ENCODE measurements around the gene SRRM1. TPM values are rescaled to one million over a fixed set of nuclear protein-coding genes. Genes with fewer than 3 reads are reported as not detected.

Gene SRRM1
- total RNA-seq, 1 donor: 50.7 TPM

GRCh38 chr1:24600551-24600950 is 42.6 kb upstream of the SRRM1 start:
- no peak for DNase-seq (ENCODE audit: insufficient read length, low spot score, missing footprints)

GRCh38 chr1:24605534-24606295 is 37.4 kb upstream of the SRRM1 start:
- DNase-seq (ENCODE audit: insufficient read length, low spot score, missing footprints): no peak
- no peaks in the 10 kb centered on the region for H3K79me2 ChIP-seq (ENCODE audit: insufficient read depth, low read length)
- peaks cover 8% of the 10 kb centered on the region for H3K27me3 ChIP-seq (ENCODE audit: insufficient read depth, low read length)
- TF ChIP-seq CTCF (IDR thresholded peaks at IDR 0.05; ENCODE audit: extremely low read depth, low read depth, low read length): no peak
- H3K4me3 ChIP-seq (ENCODE audit: insufficient read depth, low read length): no peak overlapping the region
- no peaks in the 10 kb centered on the region for H3K9me3 ChIP-seq (ENCODE audit: low read depth, low read length)
- no peak overlapping the region for H2AFZ ChIP-seq (ENCODE audit: low read length)
- H3K4me2 ChIP-seq (ENCODE audit: insufficient read depth, low read length): no peak overlapping the region
- no peaks in the 10 kb centered on the region for H3K4me1 ChIP-seq (ENCODE audit: insufficient read depth, low read length)
- no peak overlapping the region for H3K27ac ChIP-seq (ENCODE audit: low read depth, low read length)
- H3K36me3 ChIP-seq (ENCODE audit: insufficient read depth, low read length): no peaks in the 10 kb centered on the region
- no peaks in the 10 kb centered on the region for H4K20me1 ChIP-seq (ENCODE audit: insufficient read depth, low read length)

More at GRCh38 chr1:24600551-24600950, 42.6 kb upstream of the SRRM1 start:
- no peak overlapping the region for H2AFZ ChIP-seq (ENCODE audit: low read length)
- H3K79me2 ChIP-seq (ENCODE audit: insufficient read depth, low read length): no peaks in the 10 kb centered on the region
- no peak overlapping the region for H3K4me2 ChIP-seq (ENCODE audit: insufficient read depth, low read length)
- H3K27me3 ChIP-seq (ENCODE audit: insufficient read depth, low read length): peaks cover 10% of the 10 kb centered on the region
- H3K4me1 ChIP-seq (ENCODE audit: insufficient read depth, low read length): no peaks in the 10 kb centered on the region
- H3K9me3 ChIP-seq (ENCODE audit: low read depth, low read length): no peaks in the 10 kb centered on the region
- H3K4me3 ChIP-seq (ENCODE audit: insufficient read depth, low read length): no peak overlapping the region
- no peak overlapping the region for H3K27ac ChIP-seq (ENCODE audit: low read depth, low read length)
- TF ChIP-seq CTCF (IDR thresholded peaks at IDR 0.05; ENCODE audit: extremely low read depth, low read depth, low read length): no peak
- H3K36me3 ChIP-seq (ENCODE audit: insufficient read depth, low read length): no peaks in the 10 kb centered on the region
- H4K20me1 ChIP-seq (ENCODE audit: insufficient read depth, low read length): no peaks in the 10 kb centered on the region

- no peaks in the 10 kb centered on the region for H3K79me2 ChIP-seq (ENCODE audit: insufficient read depth, low read length)
- no peaks in the 10 kb centered on the region for H3K9me3 ChIP-seq (ENCODE audit: low read depth, low read length)
- no peak overlapping the region for H3K4me2 ChIP-seq (ENCODE audit: insufficient read depth, low read length)
- peaks cover 8% of the 10 kb centered on the region for H3K27me3 ChIP-seq (ENCODE audit: insufficient read depth, low read length)
- no peak overlapping the region for H2AFZ ChIP-seq (ENCODE audit: low read length)
- no peak for DNase-seq (ENCODE audit: insufficient read length, low spot score, missing footprints)
- no peak for TF ChIP-seq CTCF (IDR thresholded peaks at IDR 0.05; ENCODE audit: extremely low read depth, low read depth, low read length)
- H3K27ac ChIP-seq (ENCODE audit: low read depth, low read length): no peak overlapping the region
- no peaks in the 10 kb centered on the region for H3K36me3 ChIP-seq (ENCODE audit: insufficient read depth, low read length)
- H3K4me1 ChIP-seq (ENCODE audit: insufficient read depth, low read length): no peaks in the 10 kb centered on the region
- no peak overlapping the region for H3K4me3 ChIP-seq (ENCODE audit: insufficient read depth, low read length)
- no peaks in the 10 kb centered on the region for H4K20me1 ChIP-seq (ENCODE audit: insufficient read depth, low read length)
Measured at GRCh38 chr1:24606296-24606605, 36.9 kb upstream of the SRRM1 start.

GRCh38 chr1:24606621-24607020 is 36.5 kb upstream of the SRRM1 start:
- DNase-seq (ENCODE audit: insufficient read length, low spot score, missing footprints): no peak
- no peak overlapping the region for H3K27ac ChIP-seq (ENCODE audit: low read depth, low read length)
- no peak for TF ChIP-seq CTCF (IDR thresholded peaks at IDR 0.05; ENCODE audit: extremely low read depth, low read depth, low read length)
- H3K4me3 ChIP-seq (ENCODE audit: insufficient read depth, low read length): no peak overlapping the region
- no peaks in the 10 kb centered on the region for H3K9me3 ChIP-seq (ENCODE audit: low read depth, low read length)
- no peak overlapping the region for H3K4me2 ChIP-seq (ENCODE audit: insufficient read depth, low read length)
- no peaks in the 10 kb centered on the region for H3K4me1 ChIP-seq (ENCODE audit: insufficient read depth, low read length)
- no peaks in the 10 kb centered on the region for H3K79me2 ChIP-seq (ENCODE audit: insufficient read depth, low read length)
- peaks cover 8% of the 10 kb centered on the region for H3K27me3 ChIP-seq (ENCODE audit: insufficient read depth, low read length)
- no peak overlapping the region for H2AFZ ChIP-seq (ENCODE audit: low read length)
- H4K20me1 ChIP-seq (ENCODE audit: insufficient read depth, low read length): no peaks in the 10 kb centered on the region
- no peaks in the 10 kb centered on the region for H3K36me3 ChIP-seq (ENCODE audit: insufficient read depth, low read length)

All from osteoblast (primary cell).